ENCODE data around the gene CXCL17.

Gene CXCL17

GRCh38 chr19:42392165-42392564 is 50.6 kb downstream of the CXCL17 start:
- H3K27me3 ChIP-seq (ENCODE audit: insufficient read depth, poor library complexity, severe bottlenecking), result no peaks in the 10 kb centered on the region
- H3K4me3 ChIP-seq (replicated peaks; ENCODE audit: insufficient read depth, low read length), result no peak overlapping the region
- DNase-seq (ENCODE audit: low read depth in 1 of 2, low spot score in 1 of 2), result no peak
- TF ChIP-seq SPI1 (IDR thresholded peaks at IDR 0.05; ENCODE audit: borderline replicate concordance, low read depth) (no peak), GABPA (IDR thresholded peaks at IDR 0.05; ENCODE audit: low read depth) (no peak), REST (IDR thresholded peaks at IDR 0.05; ENCODE audit: insufficient replicate concordance, low read depth) (no peak), POLR2AphosphoS5 (IDR thresholded peaks at IDR 0.05; ENCODE audit: low read depth) (no peak), CTCF (IDR thresholded peaks at IDR 0.05; ENCODE audit: insufficient read depth, low read length) (no peak)
- H3K27ac ChIP-seq (replicated peaks), result no peak overlapping the region

- Histone ChIP-seq H3K27me3 (ENCODE audit: insufficient read depth, poor library complexity, severe bottlenecking) (no peaks in the 10 kb centered on the region), H3K4me3 (replicated peaks; ENCODE audit: insufficient read depth, low read length) (no peak within 1 kb of the TSS), H3K27ac (replicated peaks) (no peak within 1 kb of the TSS)
- DNase-seq (ENCODE audit: low read depth in 1 of 2, low spot score in 1 of 2), result no peak
- TF ChIP-seq REST (IDR thresholded peaks at IDR 0.05; ENCODE audit: insufficient replicate concordance, low read depth) (no peak), GABPA (IDR thresholded peaks at IDR 0.05; ENCODE audit: low read depth) (no peak), SPI1 (IDR thresholded peaks at IDR 0.05; ENCODE audit: borderline replicate concordance, low read depth) (no peak), POLR2AphosphoS5 (IDR thresholded peaks at IDR 0.05; ENCODE audit: low read depth) (no peak), CTCF (IDR thresholded peaks at IDR 0.05; ENCODE audit: insufficient read depth, low read length) (no peak)
These were observed 52.8 kb downstream of the CXCL17 start, which contains the start of gene CNFN for GRCh38 chr19:42389899-42390298. CNFN (minus strand) TSS chr19:42390297; CDS start chr19:42389037, 1,260 bp downstream.

- Histone ChIP-seq H3K27me3 (ENCODE audit: insufficient read depth, poor library complexity, severe bottlenecking) (no peaks in the 10 kb centered on the region), H3K27ac (replicated peaks) (no peak overlapping the region), H3K4me3 (replicated peaks; ENCODE audit: insufficient read depth, low read length) (no peak overlapping the region)
- TF ChIP-seq CTCF (IDR thresholded peaks at IDR 0.05; ENCODE audit: insufficient read depth, low read length) (no peak), REST (IDR thresholded peaks at IDR 0.05; ENCODE audit: insufficient replicate concordance, low read depth) (no peak), POLR2AphosphoS5 (IDR thresholded peaks at IDR 0.05; ENCODE audit: low read depth) (no peak), SPI1 (IDR thresholded peaks at IDR 0.05; ENCODE audit: borderline replicate concordance, low read depth) (no peak), GABPA (IDR thresholded peaks at IDR 0.05; ENCODE audit: low read depth) (no peak)
- DNase-seq (ENCODE audit: low read depth in 1 of 2, low spot score in 1 of 2), result no peak
These were observed 53.8 kb downstream of the CXCL17 start for GRCh38 chr19:42388851-42389489.
